GM19468 (cell line): ENCODE measurements around the gene PAM16.
"Not testable (repeated sequence)": the region's sequence is repeated elsewhere in the genome, so short reads cannot be mapped to it uniquely, and the experiment has no call there.

Source experiments
- ATAC-seq: cut with Tn5 transposase; IDR thresholded peaks from one replicate; pipeline ENCODE4 v1.9.1; 2021; ENCODE audit warnings: mild to moderate bottlenecking, moderate library complexity, moderate number of reproducible peaks; ENCODE audit not compliant: unreplicated experiment; ENCODE audit errors: extremely low read depth

The PAM16 gene

GRCh38 chr16:4350787-4351659 is at the start of gene PAM16:
TSS of gene PAM16 (minus strand) at chr16:4351321. CDS start at chr16:4351234, 87 bp downstream.
- ATAC-seq: peak; percentile 80

DNA sequence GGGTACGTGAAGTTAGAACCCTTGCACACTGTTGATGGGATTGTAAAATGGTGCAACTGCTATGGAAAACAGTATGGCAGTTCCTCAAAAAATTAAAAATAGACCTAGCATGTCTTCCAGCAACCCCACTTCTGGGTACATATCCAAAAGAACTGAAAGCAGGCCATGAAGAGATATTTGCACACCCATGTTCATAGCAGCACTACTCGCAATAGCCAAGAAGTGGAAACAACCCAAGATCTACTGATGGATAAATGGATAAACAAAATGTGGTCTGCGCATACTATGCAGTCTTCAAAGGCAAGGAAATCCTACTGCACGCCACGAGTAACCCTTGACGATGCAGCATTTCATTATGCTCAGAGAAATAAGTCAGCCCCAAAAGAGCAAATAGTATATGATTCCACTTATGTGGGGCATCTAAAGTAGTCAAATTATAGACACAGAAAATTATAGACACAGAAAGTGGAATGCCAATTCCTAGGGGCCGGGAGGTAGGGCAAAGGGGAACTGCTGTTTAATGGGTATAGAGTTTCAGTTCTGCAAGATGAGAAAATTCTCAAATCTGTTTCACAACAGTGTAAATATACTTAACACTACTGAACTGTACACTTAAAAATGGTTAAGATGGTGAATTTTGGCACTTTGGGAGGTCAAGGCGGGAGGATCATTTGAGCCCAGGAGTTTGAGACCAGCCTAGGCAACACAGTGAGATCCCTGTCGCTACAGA is 48.0 kb upstream of the PAM16 start:
- no peak for ATAC-seq

- ATAC-seq: no peak
Measured at GRCh38 chr16:4395055-4395726, 44.1 kb upstream of the PAM16 start.

- ATAC-seq: not testable (repeated sequence)
Measured at GRCh38 chr16:4393850-4394249, 42.7 kb upstream of the PAM16 start.

DNA sequence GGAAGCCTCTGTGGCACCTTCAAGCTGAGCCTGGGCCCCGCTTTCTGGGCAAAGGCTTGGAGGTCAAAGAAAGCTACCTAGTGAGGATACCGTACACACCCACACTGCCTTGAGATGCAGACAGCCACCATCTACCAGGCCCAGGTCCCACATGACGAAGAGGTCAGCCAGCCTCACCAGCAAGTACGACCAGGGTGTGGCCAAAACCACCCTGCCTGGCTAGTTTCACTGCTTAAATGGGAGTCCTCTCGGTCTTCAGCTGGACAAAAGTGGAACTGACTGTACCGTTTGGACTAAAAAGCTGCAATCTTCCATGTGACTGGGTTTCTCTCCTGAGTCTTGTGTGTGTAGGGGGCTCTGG is 42.1 kb upstream of the PAM16 start:
- ATAC-seq: no peak

GRCh38 chr16:4392382-4393239 is 41.5 kb upstream of the PAM16 start:
- ATAC-seq: no peak

GRCh38 chr16:4391631-4392381 is 40.7 kb upstream of the PAM16 start:
- ATAC-seq: no peak

DNA sequence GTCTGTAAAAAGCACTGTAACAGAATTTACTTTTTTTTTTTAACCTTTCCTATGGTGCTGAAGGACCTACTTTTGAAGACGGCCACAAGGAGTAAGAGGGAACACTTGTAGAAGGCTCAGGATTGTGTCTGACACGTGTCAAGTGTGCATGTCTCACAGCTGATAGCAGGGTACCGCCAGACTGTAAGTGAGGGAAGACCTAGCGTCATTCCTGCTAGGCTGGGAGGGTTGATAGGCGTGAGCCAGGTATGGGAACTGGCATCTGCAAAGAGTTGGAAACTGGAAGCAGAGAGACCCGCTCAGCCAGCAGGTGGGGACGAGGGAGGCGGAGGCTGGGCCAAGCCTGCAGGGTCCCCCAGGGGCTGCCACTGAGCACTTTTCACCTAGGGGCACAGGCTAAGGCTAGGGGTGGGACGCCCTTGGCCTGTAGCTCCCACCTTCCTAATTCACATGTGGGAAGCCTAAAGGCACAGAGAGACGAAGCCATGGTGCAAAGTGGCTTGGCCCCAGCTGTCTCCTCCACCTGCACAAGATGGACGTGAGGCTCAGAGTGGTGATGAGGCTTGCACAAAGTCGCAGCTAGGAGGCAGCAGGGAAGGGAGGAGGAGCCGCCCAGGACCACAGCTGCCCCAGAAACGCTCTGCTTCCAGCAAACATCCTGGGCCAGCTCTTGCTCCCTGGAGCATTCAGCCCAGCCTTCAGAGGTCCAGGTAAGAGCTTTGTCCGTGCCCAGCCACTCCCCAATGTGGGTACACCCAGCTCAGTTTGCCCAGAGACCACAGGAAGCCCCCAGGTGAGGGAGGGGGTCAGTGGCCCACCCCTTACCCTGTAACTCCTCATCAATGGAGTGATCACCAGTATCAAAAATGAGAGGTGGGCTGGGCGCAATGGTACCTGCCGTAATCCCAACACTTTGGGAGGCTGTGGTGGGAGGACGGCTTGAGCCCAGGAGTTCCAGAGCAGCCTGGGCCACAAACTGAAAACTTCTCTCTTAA is 39.4 kb upstream of the PAM16 start:
- no peak for ATAC-seq

DNA sequence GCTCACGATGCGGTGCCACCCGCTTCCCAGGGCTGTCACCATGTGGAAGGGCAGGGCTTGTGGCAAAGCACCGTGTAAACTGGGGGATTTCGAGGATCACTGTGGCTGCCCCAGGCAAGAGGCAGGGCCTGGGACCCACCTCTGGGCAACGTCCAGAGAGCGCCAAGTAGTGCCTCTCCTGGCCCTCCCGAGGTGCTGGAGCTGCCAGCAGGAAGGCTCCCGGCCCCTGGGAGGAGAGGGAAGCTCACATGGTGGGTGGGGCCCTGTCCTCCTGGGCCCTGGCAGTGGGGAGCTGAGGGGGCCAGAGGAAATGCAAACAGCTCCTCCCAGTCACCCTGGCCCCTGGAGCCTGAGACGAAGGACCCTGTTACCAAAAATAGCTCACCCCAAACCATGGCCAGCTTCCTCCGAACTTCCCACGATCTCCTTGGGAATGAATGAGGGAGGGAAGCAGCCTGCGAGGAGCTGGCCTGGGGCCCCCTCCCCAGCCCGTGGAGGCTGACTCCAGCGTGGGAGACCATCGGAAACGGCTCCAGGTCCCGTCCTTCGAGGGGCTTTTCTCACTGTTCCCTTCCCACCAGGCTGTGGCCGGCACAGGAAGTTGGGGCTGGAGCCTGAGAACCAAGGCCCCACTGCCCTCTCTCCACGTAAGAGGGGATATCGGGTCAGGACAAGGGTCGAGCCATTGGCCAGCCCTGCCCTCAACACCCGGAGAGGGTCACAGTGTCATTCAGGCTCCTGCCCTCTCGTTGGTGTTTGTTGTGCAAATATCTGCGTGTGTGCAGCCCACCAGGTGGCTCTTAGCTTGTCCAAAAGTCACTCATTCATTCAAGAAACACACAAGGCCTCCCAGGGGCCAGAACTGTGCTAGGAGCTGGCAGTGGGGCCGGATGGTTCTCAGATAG is 38.2 kb upstream of the PAM16 start:
- ATAC-seq: no peak

GRCh38 chr16:4388271-4389021 is 37.3 kb upstream of the PAM16 start:
- ATAC-seq: no peak

- no peak for ATAC-seq
Measured at GRCh38 chr16:4387781-4388180, 36.7 kb upstream of the PAM16 start.

DNA sequence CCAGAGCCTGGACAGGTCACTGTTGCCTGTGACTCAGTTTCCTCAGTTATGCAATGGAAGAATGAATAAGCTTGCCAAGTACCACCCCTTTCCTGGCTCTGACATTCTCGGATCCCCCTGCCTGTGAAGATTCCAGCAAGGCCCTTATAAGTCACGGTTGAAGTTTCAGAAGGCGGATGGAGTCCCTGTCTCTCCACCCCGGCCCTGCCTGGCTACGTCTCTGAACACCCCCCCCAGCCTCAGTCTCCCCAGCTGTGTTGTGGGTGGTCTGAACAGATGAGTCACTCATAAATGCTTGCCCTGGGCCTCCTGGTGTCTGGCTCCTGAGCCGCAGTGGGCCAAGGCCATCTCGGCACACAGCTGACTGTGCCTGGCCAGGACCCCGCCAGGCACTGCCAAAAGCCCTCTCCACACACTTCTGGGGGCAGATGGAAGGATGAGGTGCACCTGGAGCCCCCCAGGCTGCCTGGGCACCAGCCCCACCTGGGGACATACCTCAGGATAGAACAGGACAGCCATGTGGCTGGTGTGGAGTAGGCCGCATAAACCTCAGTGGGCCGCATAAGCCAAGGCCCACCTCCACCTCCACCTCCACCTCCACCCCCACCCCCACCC is 35.9 kb upstream of the PAM16 start:
- no peak for ATAC-seq

DNA sequence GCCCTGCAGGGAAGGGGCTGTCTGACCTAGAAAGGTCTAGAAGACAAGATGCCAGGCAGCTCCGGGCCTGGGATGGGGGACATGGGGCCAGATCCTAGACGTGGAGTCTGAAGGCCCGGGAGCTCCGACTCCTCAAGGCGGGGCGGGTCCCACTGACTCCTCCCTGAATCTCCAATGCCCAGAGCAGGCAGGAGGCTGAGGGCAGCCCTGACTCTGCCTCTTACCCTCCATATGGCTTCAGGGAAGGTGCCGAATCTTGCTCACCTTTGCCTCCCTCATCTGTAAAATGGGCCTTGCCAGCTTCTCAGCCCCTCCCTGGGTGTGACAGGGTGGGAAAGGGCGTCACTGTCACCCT is 35.3 kb upstream of the PAM16 start:
- no peak for ATAC-seq

DNA sequence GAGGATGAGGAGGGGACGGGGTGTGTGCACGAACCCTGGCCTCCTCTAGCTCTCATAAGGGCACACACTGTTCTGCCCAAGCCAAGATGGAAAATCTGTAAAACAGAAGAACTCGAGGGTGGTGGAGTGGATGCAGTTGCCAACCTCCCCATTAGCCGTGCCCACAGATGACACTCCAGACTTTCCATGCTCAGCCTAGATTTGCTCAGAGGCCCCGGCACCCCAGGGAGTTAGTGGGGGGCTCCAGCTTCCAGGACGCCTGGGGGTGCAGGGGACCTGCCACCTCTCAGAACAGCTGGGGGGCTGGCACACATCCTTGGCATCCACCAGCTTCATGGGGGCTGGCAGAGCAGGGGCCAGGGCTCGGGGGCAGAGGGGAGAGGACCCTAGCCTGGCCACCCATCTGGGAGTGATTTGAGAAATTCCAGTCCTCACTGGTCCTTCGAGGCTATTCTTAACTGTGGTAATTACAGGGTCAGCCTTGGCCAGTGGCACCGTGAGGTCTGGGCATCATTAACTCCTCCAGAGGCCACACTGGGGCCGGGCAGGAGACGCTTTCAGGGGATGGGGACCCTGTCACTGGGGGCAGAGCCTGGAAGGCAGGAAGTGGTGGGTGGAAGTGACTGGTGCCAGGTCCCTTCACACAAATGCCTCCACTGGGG is 34.8 kb upstream of the PAM16 start:
- ATAC-seq: no peak

DNA sequence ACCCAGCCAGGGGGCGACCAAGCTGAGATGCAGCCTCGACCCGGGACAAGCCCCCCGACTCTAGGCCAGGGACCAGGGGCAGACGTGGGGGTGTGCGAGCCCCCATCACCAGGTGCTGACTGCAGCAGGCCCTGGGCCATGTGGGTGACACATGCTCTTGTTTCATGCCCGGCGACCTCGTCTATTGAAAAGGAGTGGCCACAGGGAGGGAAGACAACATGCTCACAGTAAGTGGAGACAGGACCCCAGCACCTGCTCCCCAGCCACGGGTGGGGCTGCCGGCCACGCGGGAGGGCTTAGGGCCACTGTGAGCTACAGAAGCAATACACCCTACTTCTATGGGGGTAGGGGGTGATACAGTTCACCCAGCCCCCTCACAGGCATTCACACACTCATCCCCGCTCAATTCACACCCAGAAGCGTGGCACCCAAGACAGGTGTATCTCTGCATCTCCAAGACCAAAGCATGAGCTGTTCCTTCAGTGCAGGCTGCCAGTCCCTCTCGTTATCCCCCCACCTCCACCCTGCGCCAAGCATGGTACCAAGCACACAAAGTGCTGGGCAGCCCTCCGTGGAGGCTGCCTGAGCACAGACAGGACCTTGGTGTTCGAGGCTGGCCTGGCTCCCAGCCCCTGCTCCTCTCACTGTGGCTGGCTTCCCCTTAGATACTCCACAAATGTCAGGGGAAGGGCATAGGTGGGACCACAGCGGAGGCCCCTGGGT is 34.1 kb upstream of the PAM16 start:
- ATAC-seq: no peak
